OCI-M1 (cell line): ENCODE results near the gene GET3.

Source experiments
- DNase-seq: peaks from one replicate; lab custom pipeline; 2025; lab: John Stamatoyannopoulos, UW

Gene GET3

DNA sequence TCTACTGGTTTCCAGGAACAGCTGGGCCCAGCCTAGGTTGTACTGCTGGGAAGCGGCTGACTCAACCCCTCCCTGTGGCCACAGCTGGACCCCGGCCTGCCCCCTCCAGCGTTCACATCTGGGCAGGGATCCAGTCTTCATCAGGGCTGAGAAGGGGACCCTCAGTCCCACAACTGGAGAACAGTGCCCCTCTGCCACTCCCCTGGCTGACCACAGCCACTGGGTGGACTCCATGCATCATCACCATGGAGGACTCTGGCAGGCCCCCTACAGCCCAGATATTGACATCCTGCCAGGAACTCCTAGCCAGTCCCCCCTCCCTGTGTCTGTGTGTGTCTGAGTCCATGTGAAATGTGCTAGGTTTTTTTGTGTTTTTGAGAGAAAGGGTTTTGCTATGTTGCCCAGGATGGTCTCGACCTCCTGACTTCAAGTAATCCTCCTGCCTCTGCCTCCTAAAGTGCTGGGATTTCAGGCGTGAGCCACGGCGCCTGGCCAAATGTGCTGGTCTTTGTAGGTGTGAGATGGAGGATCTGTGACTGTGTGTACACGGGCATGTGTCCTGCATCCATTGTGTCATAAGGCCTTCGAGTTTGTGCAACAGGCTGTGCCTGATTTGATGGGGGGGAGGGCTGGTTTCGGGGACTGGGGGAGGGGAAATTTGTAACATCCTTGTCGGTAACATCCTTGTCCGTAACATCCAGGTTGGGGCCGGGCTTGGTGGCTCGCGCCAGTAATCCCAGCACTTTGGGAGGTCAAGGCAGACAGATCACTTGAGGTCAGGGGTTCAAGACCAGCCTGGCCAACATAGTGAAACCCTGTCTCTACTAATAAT is 42.1 kb downstream of the GET3 start:
- DNase-seq = peak; percentile 68

DNA sequence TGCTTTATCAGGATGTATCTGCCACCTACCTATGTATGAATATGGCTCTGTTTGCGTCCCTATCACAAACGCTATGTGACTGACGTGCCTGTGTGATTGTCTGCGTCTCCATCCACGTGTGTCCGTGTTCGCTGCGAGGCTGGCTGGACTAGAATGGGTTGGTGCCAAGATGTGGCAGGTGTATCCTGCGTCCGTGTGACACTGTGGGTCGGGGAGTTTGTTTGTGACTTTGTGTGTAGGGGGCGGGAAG is 44.8 kb downstream of the GET3 start:
- DNase-seq = no peak

DNA sequence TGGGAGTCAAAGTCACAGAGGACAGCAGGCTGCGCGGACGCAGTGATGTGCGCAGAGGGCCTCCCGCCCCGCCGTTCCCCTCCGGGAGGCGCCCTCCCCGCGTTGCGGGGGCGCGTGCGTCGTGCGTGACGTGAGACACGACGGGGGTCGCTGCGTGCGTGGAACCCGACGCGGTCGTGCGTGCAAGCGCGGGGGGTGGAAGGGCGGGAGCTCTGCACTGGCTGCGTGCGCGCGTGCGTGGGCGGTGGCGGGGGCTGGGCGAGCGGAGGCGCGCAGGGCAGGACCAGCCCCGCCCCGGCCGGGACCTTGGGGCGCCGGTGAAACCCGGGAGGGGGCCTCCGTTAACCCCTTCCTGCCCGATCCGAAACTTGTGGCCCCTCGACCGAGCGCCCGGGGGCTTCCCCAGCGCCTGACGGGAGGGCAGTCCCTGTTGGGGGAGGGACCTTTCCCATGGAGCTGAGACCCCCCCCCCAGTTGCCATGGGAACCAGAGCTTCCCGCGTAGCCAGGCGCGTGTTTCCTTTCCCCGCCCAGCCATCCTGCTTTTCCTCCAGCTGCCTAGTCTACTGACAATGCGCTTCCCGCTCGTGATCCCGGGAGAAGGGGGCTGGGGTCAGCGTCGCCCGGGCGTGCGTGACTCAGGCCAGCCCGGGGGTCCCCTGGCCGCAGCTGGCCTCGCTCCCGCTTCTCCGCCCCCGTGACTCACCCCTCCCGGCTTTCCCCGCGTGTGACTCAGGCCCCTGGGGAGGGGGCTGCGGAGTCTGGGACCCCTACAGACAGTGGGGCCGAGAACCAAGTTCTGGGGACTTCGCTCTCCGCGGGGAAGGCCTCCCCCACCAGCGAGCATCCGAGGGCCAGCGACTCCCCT is 45.4 kb downstream of the GET3 start:
- DNase-seq = peak; percentile 67

DNA sequence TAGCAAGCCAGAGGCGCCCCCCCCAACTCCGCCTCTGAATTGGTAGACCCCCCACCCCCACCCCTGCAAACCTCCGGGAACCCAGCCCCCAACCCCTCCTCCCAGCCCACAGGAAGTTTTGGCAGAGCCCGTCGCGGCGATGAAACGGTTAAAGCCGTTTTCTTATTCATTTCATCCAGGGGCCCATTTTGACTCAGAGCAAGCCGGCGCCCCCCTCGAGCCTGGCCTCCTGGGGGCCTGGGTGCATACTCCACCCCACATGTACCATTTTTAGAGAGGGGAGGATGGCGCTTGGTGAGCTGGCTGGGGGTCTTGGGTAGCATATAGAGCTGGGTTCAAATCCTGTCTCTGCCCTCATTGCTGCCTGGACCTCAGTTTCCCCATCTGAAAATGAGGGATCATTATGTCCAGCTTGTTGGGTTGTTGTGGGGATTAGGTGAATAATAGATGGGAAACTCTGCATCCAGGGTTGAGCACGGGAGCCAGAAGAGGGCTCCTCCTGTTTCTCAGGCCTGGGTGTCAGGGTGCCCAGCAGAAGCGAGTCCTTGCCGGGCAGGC is 46.1 kb downstream of the GET3 start:
- peak; percentile 12 for DNase-seq

DNA sequence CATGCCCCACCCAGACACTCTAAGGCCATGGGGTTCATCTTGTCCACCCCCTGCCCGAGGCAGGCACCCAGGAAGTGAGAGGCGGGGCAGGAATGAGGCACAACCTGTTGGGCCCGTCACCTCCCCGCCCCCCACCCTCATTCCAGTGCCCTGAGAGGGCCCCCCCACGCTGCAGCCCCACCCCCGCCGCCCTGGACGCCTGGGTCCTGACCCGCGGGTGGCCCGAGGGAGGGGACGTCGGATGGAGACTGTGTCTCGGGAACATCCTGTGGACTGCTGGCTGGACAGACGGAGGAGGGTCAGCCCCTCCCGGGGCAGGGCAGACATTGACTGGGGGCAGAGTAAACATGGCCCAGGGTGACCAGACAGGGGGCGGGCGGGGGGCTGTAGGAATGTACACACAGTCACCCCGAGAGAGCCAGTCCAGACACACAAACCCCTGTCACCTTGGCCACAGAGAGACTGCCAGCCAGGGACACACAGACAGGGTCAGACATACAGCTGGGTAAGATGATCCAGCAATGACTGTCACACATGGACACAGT is 46.6 kb downstream of the GET3 start:
- DNase-seq = no peak

DNA sequence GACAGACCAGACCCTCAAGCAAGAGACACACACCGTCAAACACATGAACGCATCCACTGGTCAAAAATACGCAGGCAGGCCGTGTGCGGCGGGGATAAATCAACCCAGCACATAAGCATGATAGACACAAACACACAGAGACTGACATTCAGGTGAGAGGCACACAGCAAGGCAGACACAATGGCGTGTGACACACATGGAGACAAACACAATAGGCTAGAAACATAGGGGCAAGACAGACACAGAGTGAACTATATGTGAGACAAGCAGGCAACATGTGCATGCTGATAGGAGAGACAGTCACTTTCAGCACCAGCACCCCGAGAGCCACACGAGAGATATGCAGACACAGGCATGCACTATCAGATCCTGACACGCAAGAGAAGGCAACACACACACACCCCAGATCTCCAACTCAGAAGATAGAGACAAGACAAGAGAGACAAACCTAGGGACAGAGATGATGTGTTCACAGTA is 47.1 kb downstream of the GET3 start:
- peak; percentile 78 for DNase-seq

DNA sequence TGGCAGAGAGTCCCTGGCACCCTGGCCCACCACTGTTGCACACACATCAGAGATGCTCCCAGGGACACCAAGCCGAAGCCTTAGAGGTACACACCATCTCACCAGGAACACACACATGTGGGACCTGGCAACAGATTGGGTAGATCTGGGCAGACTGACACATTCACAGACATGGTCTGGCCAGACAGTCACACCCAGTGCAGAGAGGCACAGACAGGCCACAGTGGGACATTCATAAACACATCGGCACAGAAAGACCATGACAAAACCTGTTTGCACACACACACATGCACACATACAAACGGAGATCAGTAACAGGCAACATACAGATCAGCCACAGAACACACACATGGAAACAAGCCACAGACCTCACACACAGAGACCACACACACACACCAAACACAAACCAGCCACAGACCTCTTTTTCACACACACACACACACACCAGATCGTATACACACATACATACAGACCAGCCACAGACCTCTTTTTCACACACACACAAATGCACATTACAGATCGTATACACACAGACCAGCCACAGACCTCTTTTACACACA is 47.7 kb downstream of the GET3 start:
- DNase-seq = peak; percentile 50

DNA sequence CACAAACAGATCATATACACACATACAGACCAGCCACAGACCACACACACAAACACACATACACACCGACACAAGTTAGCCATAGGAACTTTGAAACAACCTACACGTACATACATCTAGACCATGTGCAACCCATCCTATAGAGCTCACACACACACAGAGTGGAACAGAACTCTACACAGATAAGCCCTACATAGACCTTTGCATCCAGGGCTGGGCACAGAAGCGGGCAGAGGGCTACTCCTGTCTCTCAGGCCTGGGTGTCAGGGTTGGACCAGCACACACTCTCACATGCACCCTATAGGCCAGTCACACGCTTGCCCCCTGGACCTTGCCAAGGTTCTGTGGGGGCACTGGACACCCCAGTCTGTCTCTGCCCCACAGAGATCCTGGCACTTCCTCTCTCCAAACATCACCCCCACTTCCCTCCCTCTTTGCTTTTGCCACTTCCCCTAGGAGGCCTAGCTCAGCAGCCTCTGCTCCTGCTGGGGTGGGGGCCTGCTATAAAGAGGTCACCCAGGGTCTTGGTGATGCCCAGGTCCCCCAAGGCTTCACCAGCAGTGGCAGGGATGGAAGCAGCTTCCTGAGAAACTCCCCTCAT is 48.2 kb downstream of the GET3 start:
- peak; percentile 50 for DNase-seq

DNA sequence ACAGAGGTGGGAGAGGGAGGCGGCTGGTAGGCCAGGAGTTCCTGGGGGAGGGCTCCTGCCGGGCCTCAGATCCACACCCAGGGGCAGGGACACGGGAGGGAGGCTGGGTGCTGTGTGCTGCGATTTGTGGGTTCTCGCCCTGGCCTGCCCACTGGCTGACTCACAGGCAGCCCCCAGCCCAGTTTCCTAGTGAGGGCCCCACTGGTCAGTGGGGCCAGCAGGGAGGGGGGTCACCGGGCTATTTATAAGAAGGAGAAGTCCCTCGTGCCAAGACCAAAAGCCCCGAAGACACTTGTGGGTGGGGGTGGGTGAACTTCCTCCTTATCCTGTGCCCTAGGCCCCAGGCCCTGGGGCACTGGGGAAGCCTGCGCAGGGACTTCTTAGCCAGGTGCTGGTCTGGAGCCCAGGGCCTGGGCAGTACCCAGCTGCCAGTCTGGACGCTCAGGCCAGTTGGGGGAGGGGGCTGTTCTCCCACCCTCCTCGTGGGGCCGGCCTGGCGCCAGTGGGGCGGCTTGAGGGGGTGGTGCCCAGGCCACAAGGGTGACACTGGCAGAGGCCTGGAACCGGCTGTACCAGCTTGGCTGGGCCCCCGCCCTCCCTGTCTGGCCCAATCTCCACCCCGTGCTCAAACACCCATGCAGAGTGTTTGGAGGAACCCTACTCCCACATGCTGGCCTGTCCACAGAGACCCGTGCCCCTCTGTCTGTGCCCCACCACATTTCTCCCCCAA is 49.0 kb downstream of the GET3 start:
- peak; percentile 52 for DNase-seq

DNA sequence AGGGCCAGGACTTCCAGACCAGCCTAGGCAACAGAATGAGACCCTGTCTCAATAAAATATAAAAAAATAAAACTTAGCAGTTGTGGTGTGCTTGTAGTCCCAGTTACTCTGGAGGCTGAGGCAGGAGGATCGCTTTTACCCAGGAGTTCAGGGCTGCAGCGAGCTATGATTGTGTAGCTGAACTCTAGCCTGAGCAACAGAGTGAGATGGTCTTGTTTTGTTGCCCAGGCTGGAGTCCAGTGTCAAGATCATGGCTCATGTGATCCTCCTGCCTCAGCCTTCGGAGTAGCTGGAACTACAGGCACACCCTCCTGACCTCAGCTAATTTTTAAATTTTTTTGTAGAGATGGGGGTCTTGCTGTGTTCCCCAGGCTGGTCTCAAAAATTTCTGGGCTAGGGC is 49.7 kb downstream of the GET3 start:
- no peak for DNase-seq

DNA sequence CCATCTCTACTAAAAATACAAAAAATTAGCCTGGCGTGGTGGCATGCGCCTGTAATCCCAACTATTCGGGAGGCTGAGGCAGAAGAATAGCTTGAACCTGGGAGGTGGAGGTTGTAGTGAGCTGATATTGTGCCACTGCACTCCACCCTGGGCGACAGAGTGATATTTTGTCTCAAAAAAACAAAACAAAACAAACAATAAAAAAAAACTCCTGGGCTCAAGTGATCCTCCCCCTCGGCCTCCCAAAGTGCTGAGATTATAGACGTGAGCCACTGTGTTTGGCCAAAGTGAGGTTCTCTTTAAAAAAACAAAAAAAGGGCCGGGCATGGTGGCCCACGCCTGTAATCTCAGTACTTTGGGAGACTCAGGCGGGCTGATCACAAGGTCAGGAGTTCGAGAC is 50.2 kb downstream of the GET3 start:
- no peak for DNase-seq

DNA sequence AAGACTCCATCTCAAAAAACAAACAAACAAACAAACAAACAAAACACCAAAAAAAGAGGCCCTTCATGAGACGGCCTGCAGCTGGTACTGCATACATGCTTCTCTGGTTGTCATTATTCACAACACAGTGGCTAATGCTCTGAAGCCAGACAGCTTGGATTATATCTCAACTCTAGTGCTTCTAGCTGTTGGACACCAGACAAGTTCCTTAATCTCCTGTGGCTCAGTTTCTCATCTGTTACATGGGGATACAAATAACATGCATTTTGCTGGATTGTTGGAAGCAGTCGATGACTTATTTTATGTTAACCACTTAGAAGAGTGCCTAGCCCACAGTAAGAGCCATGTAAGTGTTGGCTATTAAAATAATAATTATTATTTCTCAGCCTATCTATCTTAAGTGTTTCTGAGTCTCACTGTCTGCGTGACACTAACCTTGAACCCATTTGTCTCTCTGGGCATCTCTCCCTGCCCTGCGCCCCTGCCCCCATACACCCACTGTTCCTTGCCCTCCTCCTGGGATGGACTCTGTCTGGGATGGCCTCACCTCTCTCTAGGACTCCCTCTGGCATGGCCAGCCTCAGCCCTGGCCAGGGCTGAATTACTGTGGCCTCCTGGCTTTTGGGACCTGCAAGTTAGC is 50.9 kb downstream of the GET3 start:
- peak; percentile 46 for DNase-seq

DNA sequence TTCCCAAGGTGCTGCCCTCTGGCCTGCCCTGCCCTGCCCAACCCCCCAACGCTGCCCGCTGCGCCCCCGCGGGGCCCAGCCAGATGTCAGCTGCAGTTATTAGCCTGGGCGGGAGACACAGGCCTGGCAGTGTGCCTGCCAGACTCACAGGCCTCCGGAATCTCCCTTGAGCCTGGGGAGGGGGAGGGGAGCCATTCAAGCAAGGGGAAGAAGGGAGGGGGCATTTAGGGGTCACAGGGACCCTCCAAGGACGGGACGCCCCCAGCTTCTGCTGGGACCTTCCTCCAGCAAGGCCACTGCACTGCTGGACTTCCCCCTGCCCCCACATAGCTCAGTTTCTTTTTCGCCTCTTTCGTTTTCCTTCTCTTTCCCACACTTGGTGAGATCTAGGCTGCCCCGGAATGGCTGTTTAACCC is 51.4 kb downstream of the GET3 start:
- peak; percentile 80 for DNase-seq

DNA sequence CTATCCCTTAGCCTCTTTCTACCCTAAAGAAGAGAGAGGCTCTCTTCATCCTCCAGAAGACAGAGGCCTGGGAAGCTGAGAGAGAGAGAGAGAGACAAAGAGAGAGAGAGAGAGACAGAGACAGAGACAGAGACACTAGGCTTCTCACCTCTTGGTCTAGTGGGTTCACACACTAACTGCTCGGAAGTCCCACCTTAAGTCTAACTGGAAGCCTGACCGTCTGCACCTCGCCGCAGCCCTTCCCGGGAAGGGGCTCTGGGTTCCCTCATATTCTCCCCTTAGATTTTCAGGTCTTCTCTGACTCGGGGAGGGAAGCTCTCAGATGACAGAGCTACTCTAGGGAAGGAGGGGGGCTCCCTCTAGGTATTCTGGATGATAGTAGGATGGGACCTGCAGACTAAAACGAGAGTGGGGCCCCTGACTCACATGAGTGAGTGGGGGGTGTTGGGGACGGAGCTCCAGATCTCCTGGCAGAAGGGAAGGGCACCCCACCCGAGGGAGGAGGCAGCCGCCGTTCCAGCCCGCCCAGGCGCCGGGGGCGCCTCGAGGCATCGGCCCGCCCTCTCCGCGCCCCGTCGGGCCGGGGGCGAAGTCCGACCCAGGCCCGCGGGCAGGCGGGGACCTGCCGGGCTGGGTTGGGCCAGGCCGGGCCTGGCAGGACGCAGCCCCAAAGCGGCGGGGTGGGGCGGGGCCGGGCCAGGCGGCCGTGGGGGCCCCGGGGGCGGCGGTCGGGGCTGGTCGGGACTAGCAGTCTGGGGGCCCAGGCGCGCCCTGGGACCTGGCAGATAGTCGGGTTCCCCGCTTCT is 52.0 kb downstream of the GET3 start:
- peak; percentile 69 for DNase-seq

DNA sequence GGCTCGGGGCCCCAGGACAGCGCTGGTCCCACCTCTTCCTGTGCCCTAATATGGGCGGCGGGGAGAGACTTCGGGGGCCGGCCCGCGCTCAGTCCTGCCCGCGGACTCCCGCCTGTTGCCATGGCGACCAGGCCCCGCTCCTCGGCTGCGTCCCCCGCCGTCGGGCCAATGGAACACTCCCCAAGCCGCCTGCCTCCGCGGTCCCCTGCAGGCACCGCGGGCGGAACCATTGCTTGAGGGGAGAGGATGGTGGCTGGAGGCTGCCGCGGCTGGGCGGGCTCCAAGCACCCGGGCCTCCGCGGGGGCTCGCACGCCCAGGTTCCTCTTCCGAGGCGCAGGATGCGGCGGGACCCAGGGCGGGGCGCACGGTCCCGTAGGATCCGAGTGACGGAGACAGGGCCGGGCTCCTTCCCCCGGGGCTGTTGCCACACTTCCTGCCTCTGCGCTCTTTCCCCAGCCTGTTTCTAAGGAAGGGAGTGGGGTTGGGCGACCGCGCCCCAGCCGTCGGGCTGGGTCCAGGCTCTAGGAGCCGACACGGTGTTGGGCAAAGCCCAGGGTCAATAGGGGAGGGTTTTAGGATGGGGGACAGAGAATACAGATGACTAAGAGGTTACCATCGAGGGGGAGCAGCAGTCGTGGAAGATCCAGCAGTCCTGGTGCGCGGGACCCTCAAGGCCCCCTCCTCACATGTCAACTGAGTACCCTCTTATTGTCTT is 52.8 kb downstream of the GET3 start:
- peak; percentile 95 for DNase-seq

DNA sequence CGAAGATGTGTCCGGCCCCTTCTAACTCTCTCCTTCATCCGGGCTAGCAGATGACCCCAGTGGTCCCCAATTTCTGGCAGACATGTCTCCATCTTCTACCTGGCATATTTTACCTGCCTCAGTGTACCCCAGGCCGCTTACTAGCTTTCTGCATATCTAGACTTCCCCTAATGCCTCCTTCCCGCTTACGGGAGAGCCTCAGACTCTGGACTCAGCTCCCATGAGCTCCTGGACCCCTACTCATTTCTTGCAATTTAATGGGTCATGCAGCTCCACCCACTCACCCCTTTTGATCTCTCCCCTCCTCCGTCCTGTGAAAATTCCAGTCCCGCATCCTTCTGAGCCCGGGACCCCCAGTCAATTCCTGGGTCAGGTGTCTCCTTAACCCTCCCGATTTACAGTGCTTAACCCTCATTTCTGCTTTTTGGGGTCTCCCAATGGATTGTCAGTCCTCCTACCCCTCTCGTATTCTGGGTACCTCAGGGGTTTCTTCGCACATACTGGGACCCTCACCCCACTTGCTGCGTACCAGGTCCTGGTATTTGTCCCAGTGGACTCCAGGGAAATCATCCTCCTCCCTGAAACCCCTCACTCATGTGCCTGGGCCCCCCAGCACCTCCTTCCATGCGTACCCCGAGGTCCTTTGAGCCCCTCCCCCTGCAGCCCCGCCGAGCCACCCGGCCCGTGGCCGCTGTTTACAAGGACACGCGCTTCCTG is 53.5 kb downstream of the GET3 start:
- DNase-seq = peak; percentile 50

DNA sequence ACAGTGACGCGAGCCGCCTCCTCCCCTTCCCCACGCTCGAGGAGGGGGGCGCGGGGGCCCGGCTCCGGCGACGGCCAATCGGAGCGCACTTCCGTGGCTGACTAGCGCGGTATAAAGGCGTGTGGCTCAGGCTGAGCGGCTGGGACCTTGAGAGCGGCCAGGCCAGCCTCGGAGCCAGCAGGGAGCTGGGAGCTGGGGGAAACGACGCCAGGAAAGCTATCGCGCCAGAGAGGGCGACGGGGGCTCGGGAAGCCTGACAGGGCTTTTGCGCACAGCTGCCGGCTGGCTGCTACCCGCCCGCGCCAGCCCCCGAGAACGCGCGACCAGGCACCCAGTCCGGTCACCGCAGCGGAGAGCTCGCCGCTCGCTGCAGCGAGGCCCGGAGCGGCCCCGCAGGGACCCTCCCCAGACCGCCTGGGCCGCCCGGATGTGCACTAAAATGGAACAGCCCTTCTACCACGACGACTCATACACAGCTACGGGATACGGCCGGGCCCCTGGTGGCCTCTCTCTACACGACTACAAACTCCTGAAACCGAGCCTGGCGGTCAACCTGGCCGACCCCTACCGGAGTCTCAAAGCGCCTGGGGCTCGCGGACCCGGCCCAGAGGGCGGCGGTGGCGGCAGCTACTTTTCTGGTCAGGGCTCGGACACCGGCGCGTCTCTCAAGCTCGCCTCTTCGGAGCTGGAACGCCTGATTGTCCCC is 54.2 kb downstream of the GET3 start, which contains the start of gene JUNB:
Gene JUNB (plus strand): TSS at position 142 of the 706 bp plus-strand sequence. CDS start 286 bp downstream, at position 428.
- DNase-seq = peak; percentile 94
